PC-9 (cell line): ENCODE measurements around the gene ACRV1.
"Not testable (repeated sequence)": the region's sequence is repeated elsewhere in the genome, so short reads cannot be mapped to it uniquely, and the experiment has no call there.

ENCODE experiments used
- CTCF ChIP-seq: fragments of 200-600 bp; sonication (generic); conservative IDR thresholded peaks from 2 replicates; pipeline ENCODE4 v1.6.1; 2017; ENCODE audit warnings: mixed run types, antibody characterized with exemption, mild to moderate bottlenecking, moderate library complexity
- EZH2 ChIP-seq: fragments of 200-600 bp; sonication (generic); IDR thresholded peaks from 2 replicates; pipeline ENCODE4 v1.8.0; 2017; ENCODE audit warnings: antibody characterized with exemption, low read depth

GRCh38 chr11:125704686-125705085, 24.0 kb upstream of the ACRV1 start:
- TF ChIP-seq CTCF, EZH2: not testable (repeated sequence)
